ENCODE data around the gene USP24.

The USP24 gene

DNA sequence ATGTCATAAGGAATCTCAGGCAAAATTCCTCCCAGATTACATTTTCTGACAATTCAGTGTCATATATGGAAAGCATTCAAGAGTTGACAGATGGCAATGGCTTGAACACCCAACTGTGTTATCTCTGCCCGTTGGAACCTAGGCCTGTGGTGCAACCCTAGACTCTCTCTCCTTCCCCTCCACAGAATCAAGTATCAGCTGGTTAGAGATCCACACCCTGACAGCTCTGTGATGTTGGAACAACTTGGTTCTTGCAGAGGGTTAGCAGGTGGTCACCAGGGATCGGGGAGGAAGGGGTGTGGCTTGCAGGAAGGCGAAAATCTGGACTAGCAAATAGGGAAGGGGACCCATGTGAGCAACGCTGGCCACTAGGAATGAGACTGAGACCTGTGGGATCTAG lies 149.5 kb downstream of the USP24 start:
- DNase-seq = no peak

DNA sequence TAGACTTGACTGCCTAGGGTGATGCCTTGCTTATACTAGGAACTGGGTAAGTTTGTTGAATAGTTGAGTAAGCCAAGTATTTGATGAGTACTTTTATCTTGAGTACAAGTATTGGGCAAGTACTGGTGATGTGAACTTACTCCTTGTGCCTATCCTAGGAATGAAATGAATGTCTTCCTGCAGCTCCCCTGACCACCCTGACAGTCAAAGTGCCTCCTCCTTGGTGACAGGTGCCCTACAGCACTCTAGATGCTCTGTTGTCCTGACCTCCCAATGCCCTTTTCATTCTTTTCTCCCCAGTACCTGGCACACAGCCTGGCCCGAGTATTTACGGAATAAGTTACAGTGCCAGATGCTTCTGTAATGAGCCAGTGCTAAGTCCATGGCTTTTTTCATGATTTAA lies 150.3 kb downstream of the USP24 start:
- no peak for DNase-seq

DNA sequence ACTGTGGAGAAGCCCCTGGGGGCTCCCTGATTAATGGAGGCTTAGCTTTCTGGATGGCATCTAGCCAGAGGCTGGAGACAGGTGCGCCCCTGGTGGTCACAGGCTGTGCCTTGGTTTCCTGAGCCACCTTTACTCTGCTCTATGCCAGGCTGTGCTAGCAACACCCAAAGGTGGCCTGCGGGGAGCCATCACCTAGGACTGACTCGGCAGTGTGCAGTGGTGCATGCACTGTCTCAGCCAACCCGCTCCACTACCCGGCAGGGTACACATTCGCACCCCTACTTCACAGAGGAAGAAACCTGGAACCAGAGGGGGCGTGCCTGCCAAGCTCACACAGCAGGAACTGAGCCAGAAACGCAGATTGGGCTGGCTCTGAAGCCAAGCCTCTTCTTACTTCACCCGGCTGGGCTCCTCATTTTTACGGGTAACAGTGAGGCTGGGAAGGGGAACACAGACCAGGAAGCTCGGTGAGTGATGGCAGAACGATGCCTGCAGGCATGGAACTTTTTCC lies 151.0 kb downstream of the USP24 start:
- no peak for DNase-seq

GRCh38 chr1:55063577-55063942 lies 151.6 kb downstream of the USP24 start:
- DNase-seq = no peak

DNA sequence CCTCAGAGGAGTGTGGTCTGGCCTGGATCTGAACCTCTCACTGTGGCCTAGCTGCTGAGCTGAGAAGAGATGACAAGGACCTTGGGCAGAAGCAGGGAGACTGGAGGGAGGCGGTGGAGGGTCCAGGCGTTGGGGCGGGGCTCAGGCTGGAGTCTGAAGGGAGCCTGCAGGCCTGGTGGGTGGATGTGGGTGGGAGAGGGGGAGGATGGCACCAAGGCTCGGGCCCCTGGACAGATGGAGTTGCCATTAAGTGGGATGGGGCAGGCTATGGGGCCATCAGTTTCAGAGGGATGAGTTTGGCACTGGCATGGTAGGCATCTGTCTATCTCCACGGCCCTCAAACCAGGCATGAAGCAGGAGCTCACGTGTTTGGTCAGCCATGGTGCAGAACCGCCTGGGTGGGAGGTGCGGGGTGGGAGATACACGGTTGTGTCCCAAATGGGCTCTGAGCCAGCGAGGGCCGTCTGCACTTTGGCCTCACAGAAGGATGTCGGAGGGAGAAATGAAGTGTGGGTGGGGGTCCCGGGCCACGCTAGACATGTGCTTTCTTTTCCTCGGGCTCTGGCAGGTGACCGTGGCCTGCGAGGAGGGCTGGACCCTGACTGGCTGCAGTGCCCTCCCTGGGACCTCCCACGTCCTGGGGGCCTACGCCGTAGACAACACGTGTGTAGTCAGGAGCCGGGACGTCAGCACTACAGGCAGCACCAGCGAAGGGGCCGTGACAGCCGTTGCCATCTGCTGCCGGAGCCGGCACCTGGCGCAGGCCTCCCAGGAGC lies 152.2 kb downstream of the USP24 start:
- no peak for DNase-seq

DNA sequence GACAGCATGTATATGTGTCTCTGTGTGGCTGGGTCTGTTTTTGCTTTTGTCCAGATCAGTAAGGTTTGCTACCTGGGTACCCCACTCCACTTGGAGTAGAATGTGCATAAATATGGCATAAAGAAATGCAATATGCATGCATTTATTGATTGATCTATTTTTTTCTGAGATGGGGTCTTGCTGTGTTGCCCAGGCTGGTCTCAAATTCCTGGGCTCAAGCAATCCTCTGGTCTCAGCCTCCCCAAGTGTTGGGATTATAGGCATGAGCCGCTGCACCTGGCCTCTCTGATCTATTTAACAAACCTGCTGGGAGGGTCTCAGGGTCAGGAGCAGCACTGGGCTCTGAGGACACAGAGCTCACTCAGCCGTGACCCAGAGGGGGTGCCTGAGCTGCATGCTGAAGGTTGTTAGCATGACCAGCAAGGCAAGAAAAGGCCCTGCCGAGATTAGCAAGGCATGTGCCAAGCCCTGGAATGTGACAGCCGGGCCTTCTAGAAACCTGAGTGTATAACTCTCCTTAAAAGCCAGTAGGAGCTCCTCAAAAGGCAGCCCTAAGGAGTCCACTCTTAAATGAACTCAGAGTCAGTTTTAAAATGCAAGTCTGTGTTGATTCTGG lies 153.3 kb downstream of the USP24 start:
- DNase-seq = no peak

GRCh38 chr1:55061000-55061705 lies 154.0 kb downstream of the USP24 start:
- DNase-seq = no peak

DNA sequence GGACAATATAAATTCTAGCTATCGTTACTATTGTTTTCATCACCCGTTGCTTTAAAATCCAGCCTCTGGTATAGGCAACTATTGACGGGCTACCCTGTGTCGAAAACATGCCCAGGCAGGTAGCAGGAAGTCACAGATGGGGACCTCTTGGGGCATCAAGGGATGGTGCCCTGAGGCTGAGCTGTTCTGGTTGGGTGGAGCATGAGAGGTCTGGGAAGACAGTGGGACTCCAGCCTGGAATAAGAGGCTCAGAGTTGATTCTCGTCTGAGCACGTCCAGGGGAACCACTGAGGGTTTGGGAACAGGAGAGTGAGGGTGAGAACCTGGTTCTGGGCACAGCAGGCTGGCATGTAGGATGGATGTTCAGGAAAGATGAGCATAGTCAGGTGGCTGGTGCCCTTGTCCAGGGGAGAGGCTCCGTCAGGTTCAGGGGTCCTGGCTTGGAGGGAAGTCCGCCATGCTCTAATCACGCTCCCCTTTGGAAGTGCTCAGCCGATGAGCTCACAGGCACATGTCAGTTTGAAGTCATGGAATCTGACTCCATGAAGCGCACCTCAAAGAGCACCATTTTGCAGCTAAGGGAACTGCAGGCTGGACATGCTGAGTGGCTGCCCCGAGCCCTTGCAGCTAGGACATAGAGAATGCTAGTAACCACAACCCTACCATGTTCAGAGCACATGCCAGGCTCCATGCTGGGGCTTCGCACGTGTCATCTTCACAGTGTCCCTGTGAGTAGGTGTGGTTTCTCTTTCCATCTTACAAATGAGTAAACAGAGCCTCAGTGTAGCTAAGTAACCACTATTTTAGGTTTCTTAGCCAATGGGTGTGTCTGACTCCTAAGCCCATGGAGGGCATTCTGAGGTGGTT lies 154.8 kb downstream of the USP24 start:
- no peak for DNase-seq

GRCh38 chr1:55059302-55060132 lies 155.6 kb downstream of the USP24 start:
- no peak for DNase-seq

DNA sequence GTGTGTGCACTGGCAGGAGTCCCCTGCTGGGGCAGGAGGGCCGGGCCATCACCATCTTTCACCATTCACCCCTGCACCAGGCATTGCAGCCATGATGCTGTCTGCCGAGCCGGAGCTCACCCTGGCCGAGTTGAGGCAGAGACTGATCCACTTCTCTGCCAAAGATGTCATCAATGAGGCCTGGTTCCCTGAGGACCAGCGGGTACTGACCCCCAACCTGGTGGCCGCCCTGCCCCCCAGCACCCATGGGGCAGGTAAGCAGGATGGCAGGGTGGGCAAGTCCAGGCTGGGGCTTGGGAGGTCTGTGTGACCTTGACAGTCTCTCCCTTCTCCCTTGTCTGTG lies 157.2 kb downstream of the USP24 start:
- no peak for DNase-seq

DNA sequence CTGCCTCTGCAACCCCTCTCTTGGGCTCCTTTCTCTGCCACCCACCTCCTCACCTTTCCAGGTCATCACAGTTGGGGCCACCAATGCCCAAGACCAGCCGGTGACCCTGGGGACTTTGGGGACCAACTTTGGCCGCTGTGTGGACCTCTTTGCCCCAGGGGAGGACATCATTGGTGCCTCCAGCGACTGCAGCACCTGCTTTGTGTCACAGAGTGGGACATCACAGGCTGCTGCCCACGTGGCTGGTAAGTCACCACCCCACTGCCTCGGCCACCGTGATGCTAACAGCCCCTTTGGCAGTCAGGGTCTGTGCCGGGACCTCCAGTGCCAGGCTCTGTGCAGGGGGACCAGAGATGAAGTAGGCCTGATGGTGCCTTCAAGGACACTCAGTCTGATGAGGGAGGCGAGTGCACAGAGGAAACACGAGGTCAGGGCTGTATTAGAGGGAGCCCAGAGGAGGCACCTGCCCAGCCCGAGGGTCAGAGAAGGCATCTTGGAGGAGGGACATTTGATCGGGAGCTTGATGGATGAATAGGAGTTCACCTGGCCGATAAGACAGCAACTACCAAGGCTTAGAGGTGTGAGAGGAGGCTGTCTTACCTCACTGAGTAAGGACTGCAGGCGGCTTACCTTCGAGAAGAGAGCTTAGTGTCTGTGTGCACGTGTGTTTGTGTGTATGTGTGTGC lies 157.8 kb downstream of the USP24 start:
- DNase-seq = no peak

DNA sequence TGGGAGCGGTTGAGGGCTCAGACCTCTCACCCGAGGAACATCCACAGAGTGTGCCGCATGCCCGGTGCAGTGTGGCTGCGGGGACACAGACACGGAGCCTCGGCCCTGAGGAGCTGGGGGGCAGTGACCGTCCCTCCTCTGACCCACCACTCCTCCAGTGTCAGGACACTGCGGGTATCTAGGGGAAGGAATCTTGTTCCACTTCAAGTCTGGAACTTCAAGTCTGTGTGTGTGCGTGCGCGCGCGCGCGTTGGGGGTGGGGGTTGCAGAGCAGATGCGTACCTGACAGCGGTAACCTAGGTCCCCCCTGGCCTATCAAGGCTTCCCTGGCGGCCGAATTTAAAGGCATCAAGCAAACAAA lies 158.6 kb downstream of the USP24 start:
- DNase-seq = no peak

GRCh38 chr1:55055951-55056631 lies 159.1 kb downstream of the USP24 start:
- DNase-seq = no peak

- no peak for DNase-seq
These were observed 159.9 kb downstream of the USP24 start for GRCh38 chr1:55055084-55055882.

DNA sequence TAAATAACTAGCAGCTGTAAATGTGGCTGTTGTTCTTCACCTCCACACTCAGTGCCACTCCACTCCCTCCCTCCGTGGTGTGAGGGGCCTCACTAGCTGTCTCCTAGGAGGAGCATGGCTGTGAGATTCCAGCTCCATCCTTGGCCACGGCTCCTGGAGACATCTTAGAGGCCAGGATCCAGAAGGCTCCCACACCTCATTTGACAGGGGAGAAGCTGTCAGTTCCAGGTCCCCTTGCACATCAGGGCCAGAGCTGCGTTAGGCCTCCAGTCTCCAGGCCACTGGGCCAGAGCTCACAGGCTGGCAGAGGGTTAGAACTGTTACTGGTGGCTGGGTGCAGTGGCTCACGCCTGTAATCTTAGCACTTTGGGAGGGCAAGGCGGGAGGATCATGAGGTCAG lies 160.8 kb downstream of the USP24 start:
- DNase-seq = no peak

- no peak for DNase-seq
These were observed 161.8 kb downstream of the USP24 start for GRCh38 chr1:55053265-55053954.

- DNase-seq = no peak
These were observed 162.7 kb downstream of the USP24 start for GRCh38 chr1:55052221-55053142.

GRCh38 chr1:55051621-55052020 lies 163.5 kb downstream of the USP24 start:
- no peak for DNase-seq

All from right kidney (tissue), 1 donor.